Adrenal gland (tissue), 12 donors: Measurements from ENCODE around the gene SPOP. TPM values are rescaled to one million over a fixed set of nuclear protein-coding genes. Genes with fewer than 3 reads are reported as not detected.

Source experiments
- DNase-seq, 7 donors: peaks; one replicate each; pipeline ENCODE4 v3.0.0-alpha.2; 2019 to 2020
- H3K27ac ChIP-seq, 5 donors: fragments of 200-600 bp; sonication (generic) in 4 of 5; 1 replicate in 3 of 5; 2 replicates in 2 of 5; pipeline versions ENCODE4 v1.5.1 to v1.8.0; 2016 to 2020; ENCODE audit warnings: mild to moderate bottlenecking in 1 of 5
- H3K27me3 ChIP-seq: fragments of 200-600 bp; 2 replicates; pipeline ENCODE4 v1.8.0; 2021
- H3K36me3 ChIP-seq, 2 donors: fragments of 200-600 bp; replicated peaks in 1 of 2; 1 replicate in 1 of 2; 2 replicates in 1 of 2; pipeline versions ENCODE4 v1.5.1 to v1.8.0; 2018 to 2022
- H3K4me1 ChIP-seq, 2 donors: fragments of 200-600 bp; replicated peaks in 1 of 2; 1 replicate in 1 of 2; 2 replicates in 1 of 2; pipeline versions ENCODE4 v1.5.1 to v1.8.0; 2018 to 2021
- H3K4me3 ChIP-seq, 4 donors: fragments of 200-600 bp; sonication (generic) in 3 of 4; one replicate each; pipeline ENCODE4 v1.5.1; 2016 to 2018
- H3K9me3 ChIP-seq, 3 donors: fragments of 200-600 bp; sonication (generic) in 1 of 3; replicated peaks in 1 of 3; 1 replicate in 2 of 3; 2 replicates in 1 of 3; pipeline versions ENCODE4 v1.5.1 to v1.8.0; 2016 to 2021
- POLR2A ChIP-seq, 2 donors: fragments of 450-650 bp; IDR thresholded peaks; one replicate each; pipeline ENCODE4 v1.6.1; 2017; ENCODE audit warnings: antibody characterized with exemption in 2 of 2, mild to moderate bottlenecking in 2 of 2, moderate library complexity in 1 of 2
- WGBS, 4 donors: extraction: QIAGEN DNeasy Blood & Tissue Kit in 2 of 4; methylation state at CpG; one replicate each; pipeline versions ENCODE4 v1.1.5 to v1.1.7; 2013 to 2017; 5-methylcytosine and 5-hydroxymethylcytosine counted together
- intact Hi-C, 2 donors: fragments of 100-400 bp; cut with DNase I; formaldehyde crosslinking; loops; one replicate each; pipeline versions ENCODE4 v1.14.1 to v1.15.0; 2022 to 2023
- polyA plus RNA-seq, 3 donors: library from polyadenylated mRNA; stranded (reverse); fragments of 200-250 nt in 2 of 3; fragments of 350-450 nt in 1 of 3; fragmentation: Illumina TruSeq in 1 of 3; extraction: RNeasy Lipid Tissue Mini Kit (QIAGEN cat#74804) in 1 of 3; gene quantifications; one replicate each; pipeline ENCODE4 v1.2.3, GENCODE V29; 2013 to 2014
- total RNA-seq, 9 donors: library from RNA; depleted of rRNA in 4 of 9; stranded (reverse); fragments of >200 nt in 4 of 9; fragments of 120-200 nt in 1 of 9; fragmentation: NEBNext Ultra II Directional in 1 of 9; extraction: Animal tissue kit (Norgen Biotek cat#: 25700) in 1 of 9; gene quantifications; one replicate each; pipeline versions ENCODE4 v1.1.0 to v1.2.4, GENCODE V29; 2013 to 2023
- TF ChIP-seq, protein P1 (sequence below), 6 experiments: fragments of 450-650 bp in 4 of 6; fragments of 200-600 bp in 2 of 6; sonication (generic) in 1 of 6; IDR thresholded peaks; 1 replicate in 5 of 6; 2 replicates in 1 of 6; pipeline versions ENCODE4 v1.5.1 to v1.8.0; 2016 to 2021; ENCODE audit warnings: antibody characterized with exemption in 6 of 6, mild to moderate bottlenecking in 2 of 6, moderate library complexity in 1 of 6
- donor health status: healthy with polysubstance abuse.
- donor health status: Bipolar disorder and iron deficiency.
- donor health status: DM: yes; HTN: yes; CAD: no.
- donor health status: DM: no; HTN: no; CAD: no.
- donor health status: DM: no; HTN: no; CAD: no.
- donor health status: DM: yes; HTN: yes; CAD: no.

Gene SPOP
- total and polyA plus RNA-seq, 12 donors: 22.4 to 86.4 (median 57.6) TPM

DNA sequence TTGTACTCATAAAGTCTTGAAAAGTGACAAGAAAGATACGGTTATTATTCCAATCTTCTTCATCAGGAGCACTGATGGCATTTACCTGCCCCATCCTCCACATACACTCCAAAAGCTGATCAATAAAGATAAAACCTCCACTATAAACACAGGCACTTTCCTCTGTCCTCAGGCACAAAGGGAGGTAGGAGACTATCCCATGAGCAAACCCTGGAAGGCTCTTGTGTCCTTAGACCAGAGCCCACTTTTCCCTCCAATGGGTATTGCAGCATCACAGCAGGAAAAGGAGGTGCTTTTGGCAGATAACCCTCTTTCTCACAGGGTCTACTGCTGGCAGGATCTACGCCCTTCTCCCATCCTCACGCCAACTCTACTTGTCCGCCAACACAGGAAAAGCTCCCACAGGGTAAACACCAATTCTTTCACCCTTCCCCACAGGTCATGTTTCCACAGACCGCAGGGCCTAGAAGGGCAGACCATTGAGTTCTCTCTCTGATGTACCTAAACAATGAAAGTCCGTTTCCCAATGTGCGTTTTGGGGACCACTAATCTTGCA, 73.5 kb downstream of the SPOP start:
- intact Hi-C loops: no loop called here
- Histone ChIP-seq H3K4me3 (no peak overlapping the region), H3K27me3 (no peaks in the 10 kb centered on the region), H3K27ac (no peak overlapping the region), H3K4me1 (peaks cover 0 to 24% of the 10 kb centered on the region in 2 donors), H3K36me3 (peaks cover 0 to 80% of the 10 kb centered on the region in 2 donors), H3K9me3 (no peaks in the 10 kb centered on the region)
- DNase-seq: no peak
- no peak for TF ChIP-seq POLR2A (IDR thresholded peaks at IDR 0.05)
- TF ChIP-seq, protein P1, sequence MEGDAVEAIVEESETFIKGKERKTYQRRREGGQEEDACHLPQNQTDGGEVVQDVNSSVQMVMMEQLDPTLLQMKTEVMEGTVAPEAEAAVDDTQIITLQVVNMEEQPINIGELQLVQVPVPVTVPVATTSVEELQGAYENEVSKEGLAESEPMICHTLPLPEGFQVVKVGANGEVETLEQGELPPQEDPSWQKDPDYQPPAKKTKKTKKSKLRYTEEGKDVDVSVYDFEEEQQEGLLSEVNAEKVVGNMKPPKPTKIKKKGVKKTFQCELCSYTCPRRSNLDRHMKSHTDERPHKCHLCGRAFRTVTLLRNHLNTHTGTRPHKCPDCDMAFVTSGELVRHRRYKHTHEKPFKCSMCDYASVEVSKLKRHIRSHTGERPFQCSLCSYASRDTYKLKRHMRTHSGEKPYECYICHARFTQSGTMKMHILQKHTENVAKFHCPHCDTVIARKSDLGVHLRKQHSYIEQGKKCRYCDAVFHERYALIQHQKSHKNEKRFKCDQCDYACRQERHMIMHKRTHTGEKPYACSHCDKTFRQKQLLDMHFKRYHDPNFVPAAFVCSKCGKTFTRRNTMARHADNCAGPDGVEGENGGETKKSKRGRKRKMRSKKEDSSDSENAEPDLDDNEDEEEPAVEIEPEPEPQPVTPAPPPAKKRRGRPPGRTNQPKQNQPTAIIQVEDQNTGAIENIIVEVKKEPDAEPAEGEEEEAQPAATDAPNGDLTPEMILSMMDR (IDR thresholded peaks at IDR 0.05): no peak
- 89 to 98% (median 95%) methylated on average over 7 of the region's 7 CpGs for WGBS, 4 donors

GRCh38 chr17:49603720-49604119, 74.2 kb downstream of the SPOP start:
- no peaks in the 10 kb centered on the region for H3K9me3 ChIP-seq
- DNase-seq: no peak
- intact Hi-C loops: no loop called here
- 65 to 68% (median 66%) methylated on average over 2 of the region's 2 CpGs for WGBS, 4 donors
- TF ChIP-seq POLR2A (IDR thresholded peaks at IDR 0.05): no peak
- TF ChIP-seq, protein P1 (IDR thresholded peaks at IDR 0.05): peak in 1 of 6 experiments; percentile 37
- H3K36me3 ChIP-seq: peaks cover 0 to 80% of the 10 kb centered on the region in 2 donors
- H3K4me3 ChIP-seq: no peak overlapping the region
- H3K4me1 ChIP-seq: peaks cover 0 to 24% of the 10 kb centered on the region in 2 donors
- H3K27me3 ChIP-seq: no peaks in the 10 kb centered on the region
- peak overlapping the region in 2 of 5 donors; percentile 17 to 19 for H3K27ac ChIP-seq

GRCh38 chr17:49603238-49603637, 74.7 kb downstream of the SPOP start:
- intact Hi-C loops: no loop called here

GRCh38 chr17:49602783-49603182, 75.1 kb downstream of the SPOP start:
- DNase-seq: no peak
- intact Hi-C loops: no loop called here
- Histone ChIP-seq H3K27ac (peak overlapping the region in 2 of 5 donors; percentile 8 to 40), H3K4me1 (peaks cover 0 to 29% of the 10 kb centered on the region in 2 donors), H3K4me3 (no peak overlapping the region), H3K9me3 (no peaks in the 10 kb centered on the region), H3K36me3 (peaks cover 0 to 76% of the 10 kb centered on the region in 2 donors), H3K27me3 (no peaks in the 10 kb centered on the region)
- TF ChIP-seq, protein P1 (IDR thresholded peaks at IDR 0.05): no peak
- no peak for TF ChIP-seq POLR2A (IDR thresholded peaks at IDR 0.05)

More at GRCh38 chr17:49603238-49603637, 74.7 kb downstream of the SPOP start:
- Histone ChIP-seq H3K4me3 (no peak overlapping the region), H3K27ac (peak overlapping the region in 2 of 5 donors; percentile 19 to 40), H3K36me3 (peaks cover 0 to 80% of the 10 kb centered on the region in 2 donors), H3K4me1 (peaks cover 0 to 25% of the 10 kb centered on the region in 2 donors), H3K27me3 (no peaks in the 10 kb centered on the region), H3K9me3 (no peaks in the 10 kb centered on the region)
- WGBS, 4 donors: 57 to 68% (median 61%) methylated on average over 3 of the region's 3 CpGs
- DNase-seq: no peak
- TF ChIP-seq POLR2A (IDR thresholded peaks at IDR 0.05): no peak
- TF ChIP-seq, protein P1 (IDR thresholded peaks at IDR 0.05): no peak
